Activated B cell treated with CpG ODN at 0.5 μM for 24 hours (primary cell): ENCODE data around the gene ENTPD8. TPM values are rescaled to one million over a fixed set of nuclear protein-coding genes. Genes with fewer than 3 reads are reported as not detected.

Source experiments
- ATAC-seq: fragments of 200-7000 bp; cut with Tn5 transposase; one replicate; pipeline ENCODE4 v1.10.0; 2021; ENCODE audit warnings: low read depth, mild to moderate bottlenecking, moderate library complexity
- CTCF ChIA-PET: fragments of 350-600 bp; sonication (Branson Sonifier 250); formaldehyde crosslinking; loops from one replicate; lab custom pipeline; 2021; ENCODE audit warnings: antibody characterized with exemption; lab: Charles Lee
- POLR2A ChIA-PET: fragments of 350-600 bp; sonication (Branson Sonifier 250); formaldehyde crosslinking; loops from one replicate; lab custom pipeline; 2021; ENCODE audit warnings: antibody characterized with exemption; lab: Charles Lee
- DNase-seq: peaks from one replicate; pipeline ENCODE4 v3.0.0; 2022
- H3K27ac Mint-ChIP-seq: one replicate; pipeline ENCODE4 v1.8.0; 2020; ENCODE audit warnings: mixed read lengths
- H3K27me3 Mint-ChIP-seq: one replicate; pipeline ENCODE4 v1.8.0; 2021; ENCODE audit warnings: mixed read lengths
- H3K36me3 Mint-ChIP-seq: one replicate; pipeline ENCODE4 v1.8.0; 2021; ENCODE audit warnings: low read depth, mixed read lengths
- H3K4me1 Mint-ChIP-seq: one replicate; pipeline ENCODE4 v1.8.0; 2021; ENCODE audit warnings: mixed read lengths
- H3K4me3 Mint-ChIP-seq: one replicate; pipeline ENCODE4 v1.8.0; 2020; ENCODE audit warnings: mild to moderate bottlenecking, mixed read lengths
- H3K9me3 Mint-ChIP-seq: one replicate; pipeline ENCODE4 v1.8.0; 2020; ENCODE audit warnings: mixed read lengths
- CTCF ChIP-seq: fragments of 200-600 bp; IDR thresholded peaks from one replicate; pipeline ENCODE4 v1.8.0; 2022; ENCODE audit warnings: antibody characterized with exemption, mild to moderate bottlenecking
- intact Hi-C: fragments of 100-400 bp; cut with micrococcal nuclease; formaldehyde crosslinking; loops from one replicate; pipeline ENCODE4 v1.15.1; 2024
- total RNA-seq: library from RNA; stranded (reverse); gene quantifications from 2 replicates; pipeline ENCODE4 v1.2.3, GENCODE V29; 2022

ENTPD8 gene
- total RNA-seq, 1 donor from 2014 or later = not detected

GRCh38 chr9:137421838-137422603, 19.1 kb downstream of the ENTPD8 start:
- CTCF ChIA-PET = interaction anchor here (0.8 to 1.4 kb wide), 2 partner anchors 10 to 26 kb away, joined by 4 to 6 read pairs; no protein-coding TSS in a partner anchor
- H3K4me1 Mint-ChIP-seq = peaks cover 13% of the 10 kb centered on the region
- peak overlapping the region; percentile 24 for H3K27ac Mint-ChIP-seq
- no peaks in the 10 kb centered on the region for H3K27me3 Mint-ChIP-seq
- H3K4me3 Mint-ChIP-seq = peak overlapping the region; percentile 81
- intact Hi-C loops = loop anchor here (2.0 to 5.0 kb wide), 3 partner anchors 110 to 335 kb away; partner anchors contain the start of genes MAN1B1 and TUBB4B
- no peaks in the 10 kb centered on the region for H3K9me3 Mint-ChIP-seq
- TF ChIP-seq CTCF = no peak
- POLR2A ChIA-PET = interaction anchor here (0.6 to 2.1 kb wide), 7 partner anchors 12 to 181 kb away, joined by 3 to 18 read pairs (median 7); partner anchors contain the start of genes NRARP, NSMF and TUBB4B
- no peak for ATAC-seq
- DNase-seq = no peak
- peaks cover 3% of the 10 kb centered on the region for H3K36me3 Mint-ChIP-seq

GRCh38 chr9:137417161-137418021, 23.8 kb downstream of the ENTPD8 start:
- no peak for DNase-seq
- Mint-ChIP-seq H3K9me3 (no peaks in the 10 kb centered on the region), H3K4me1 (peaks cover 16% of the 10 kb centered on the region), H3K27ac (no peak overlapping the region), H3K36me3 (peaks cover 3% of the 10 kb centered on the region), H3K4me3 (peak overlapping the region; percentile 44), H3K27me3 (no peaks in the 10 kb centered on the region)
- intact Hi-C loops = no loop called here
- ChIA-PET CTCF (no interaction called here), POLR2A (no interaction called here)
- no peak for TF ChIP-seq CTCF
- peak; percentile 28 for ATAC-seq

DNA sequence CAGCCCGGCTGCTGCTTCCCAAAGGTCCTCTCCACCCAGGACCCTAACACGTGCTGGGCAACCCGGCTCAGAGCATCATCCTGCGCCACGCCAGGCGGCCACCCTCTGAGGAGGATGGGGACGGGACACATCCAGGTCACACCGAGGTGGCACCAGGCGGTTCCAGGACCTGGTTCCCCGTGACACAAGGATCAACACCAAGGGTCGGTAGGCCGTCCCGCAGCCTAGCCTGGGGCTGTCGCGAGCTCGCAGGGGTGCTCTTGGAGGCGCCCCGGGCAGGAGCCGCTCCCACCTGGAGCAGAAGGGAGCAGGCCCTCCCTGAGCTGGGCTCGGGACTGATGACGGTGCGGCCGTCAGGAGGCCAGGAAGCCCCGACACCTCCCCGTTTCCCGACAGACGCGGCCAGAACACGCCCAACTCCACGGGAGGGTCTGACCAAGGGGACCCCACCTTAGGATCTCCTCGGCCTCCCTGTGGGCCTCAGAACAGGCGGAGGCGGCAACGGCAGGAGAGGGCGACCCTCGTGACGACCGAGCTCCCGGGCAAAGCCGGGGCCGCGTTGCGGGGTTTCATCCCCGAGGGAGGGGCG, 24.5 kb downstream of the ENTPD8 start:
- no peaks in the 10 kb centered on the region for H3K27me3 Mint-ChIP-seq
- ChIA-PET CTCF (no interaction called here), POLR2A (no interaction called here)
- TF ChIP-seq CTCF = no peak
- DNase-seq (no peak), ATAC-seq (no peak)
- intact Hi-C loops = no loop called here
- no peak overlapping the region for H3K27ac Mint-ChIP-seq
- H3K4me1 Mint-ChIP-seq = peaks cover 10% of the 10 kb centered on the region
- H3K9me3 Mint-ChIP-seq = no peaks in the 10 kb centered on the region
- H3K4me3 Mint-ChIP-seq = no peak overlapping the region
- peaks cover 3% of the 10 kb centered on the region for H3K36me3 Mint-ChIP-seq

GRCh38 chr9:137416006-137416562, 25.1 kb downstream of the ENTPD8 start:
- intact Hi-C loops = no loop called here
- Mint-ChIP-seq H3K9me3 (no peaks in the 10 kb centered on the region), H3K36me3 (peaks cover 3% of the 10 kb centered on the region), H3K4me3 (no peak overlapping the region), H3K27ac (no peak overlapping the region), H3K27me3 (no peaks in the 10 kb centered on the region), H3K4me1 (peaks cover 13% of the 10 kb centered on the region)
- no peak for DNase-seq
- TF ChIP-seq CTCF = no peak
- no peak for ATAC-seq
- ChIA-PET POLR2A (no interaction called here), CTCF (no interaction called here)
